ENCODE measurements around the gene RABGAP1L. TPM values are rescaled to one million over a fixed set of nuclear protein-coding genes. Genes with fewer than 3 reads are reported as not detected.
A peak's percentile ranks its signal among the peaks of the same experiment; 100 is the strongest.
"Not testable (repeated sequence)": the region's sequence is repeated elsewhere in the genome, so short reads cannot be mapped to it uniquely, and the experiment has no call there.

Gene RABGAP1L
- total RNA-seq, 4 donors from 2014 or later = 170 to 282 (median 182) TPM

DNA sequence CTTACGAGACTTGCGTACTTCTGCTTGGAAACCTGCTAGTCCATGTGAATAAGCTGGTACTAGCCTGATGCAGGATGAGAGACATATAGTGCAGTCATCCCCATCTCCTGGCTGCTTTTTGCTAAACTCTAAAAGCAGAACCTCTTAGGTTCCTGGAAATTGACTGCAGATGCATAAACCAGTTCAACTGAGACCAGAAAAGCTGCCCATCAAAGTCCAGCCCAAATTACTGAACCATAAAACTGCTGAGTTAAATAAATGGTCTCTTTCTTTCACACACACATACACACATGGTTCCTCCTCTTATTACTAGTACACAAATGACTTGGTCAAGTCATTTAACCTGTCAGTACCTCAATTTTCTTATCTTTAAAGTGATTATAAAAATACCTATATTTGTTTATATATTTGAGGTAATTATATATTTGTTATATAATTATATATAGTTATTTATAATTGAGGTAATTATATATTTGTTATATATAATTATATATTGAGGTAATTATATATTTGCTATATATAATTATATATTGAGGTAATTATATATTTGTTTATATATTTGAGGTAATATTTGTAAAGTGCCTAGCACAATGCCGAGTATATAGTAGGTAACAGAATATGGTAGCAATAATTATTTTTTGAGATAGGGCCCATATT is 25.2 kb upstream of the RABGAP1L start:
- Histone ChIP-seq H3K4me1 (no peaks in the 10 kb centered on the region), H3K4me3 (no peak overlapping the region), H3K27me3 (no peaks in the 10 kb centered on the region), H3K36me3 (no peaks in the 10 kb centered on the region), H3K9me3 (no peaks in the 10 kb centered on the region), H3K27ac (no peak overlapping the region)
- TF ChIP-seq, protein P1, sequence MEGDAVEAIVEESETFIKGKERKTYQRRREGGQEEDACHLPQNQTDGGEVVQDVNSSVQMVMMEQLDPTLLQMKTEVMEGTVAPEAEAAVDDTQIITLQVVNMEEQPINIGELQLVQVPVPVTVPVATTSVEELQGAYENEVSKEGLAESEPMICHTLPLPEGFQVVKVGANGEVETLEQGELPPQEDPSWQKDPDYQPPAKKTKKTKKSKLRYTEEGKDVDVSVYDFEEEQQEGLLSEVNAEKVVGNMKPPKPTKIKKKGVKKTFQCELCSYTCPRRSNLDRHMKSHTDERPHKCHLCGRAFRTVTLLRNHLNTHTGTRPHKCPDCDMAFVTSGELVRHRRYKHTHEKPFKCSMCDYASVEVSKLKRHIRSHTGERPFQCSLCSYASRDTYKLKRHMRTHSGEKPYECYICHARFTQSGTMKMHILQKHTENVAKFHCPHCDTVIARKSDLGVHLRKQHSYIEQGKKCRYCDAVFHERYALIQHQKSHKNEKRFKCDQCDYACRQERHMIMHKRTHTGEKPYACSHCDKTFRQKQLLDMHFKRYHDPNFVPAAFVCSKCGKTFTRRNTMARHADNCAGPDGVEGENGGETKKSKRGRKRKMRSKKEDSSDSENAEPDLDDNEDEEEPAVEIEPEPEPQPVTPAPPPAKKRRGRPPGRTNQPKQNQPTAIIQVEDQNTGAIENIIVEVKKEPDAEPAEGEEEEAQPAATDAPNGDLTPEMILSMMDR (IDR thresholded peaks at IDR 0.05) = no peak
- TF ChIP-seq POLR2A (IDR thresholded peaks at IDR 0.05) = no peak
- no peak for DNase-seq

DNA sequence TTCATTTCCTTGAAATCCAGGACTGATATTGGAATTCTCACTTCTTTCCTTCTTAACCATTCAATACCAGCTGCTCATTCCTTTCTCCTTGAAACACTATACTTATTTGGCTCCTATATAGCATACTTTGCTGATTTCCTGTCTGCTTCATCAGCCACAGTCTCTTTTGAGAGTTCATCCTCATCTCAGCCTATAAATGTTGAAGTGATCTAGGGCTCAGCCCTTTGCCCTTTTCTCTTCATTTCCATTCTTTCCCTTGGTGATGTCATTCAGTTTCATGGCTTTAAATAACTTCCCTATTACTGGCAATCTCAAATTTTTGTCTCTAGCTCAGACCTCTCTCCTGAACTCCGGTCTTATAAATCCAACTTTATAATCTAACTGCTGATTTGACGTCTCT is 24.1 kb upstream of the RABGAP1L start:
- Histone ChIP-seq H3K4me1 (no peaks in the 10 kb centered on the region), H3K27ac (no peak overlapping the region), H3K27me3 (no peaks in the 10 kb centered on the region), H3K36me3 (no peaks in the 10 kb centered on the region), H3K9me3 (no peaks in the 10 kb centered on the region), H3K4me3 (no peak overlapping the region)
- TF ChIP-seq, protein P1 (IDR thresholded peaks at IDR 0.05) = no peak
- TF ChIP-seq POLR2A (IDR thresholded peaks at IDR 0.05) = no peak
- DNase-seq = no peak

DNA sequence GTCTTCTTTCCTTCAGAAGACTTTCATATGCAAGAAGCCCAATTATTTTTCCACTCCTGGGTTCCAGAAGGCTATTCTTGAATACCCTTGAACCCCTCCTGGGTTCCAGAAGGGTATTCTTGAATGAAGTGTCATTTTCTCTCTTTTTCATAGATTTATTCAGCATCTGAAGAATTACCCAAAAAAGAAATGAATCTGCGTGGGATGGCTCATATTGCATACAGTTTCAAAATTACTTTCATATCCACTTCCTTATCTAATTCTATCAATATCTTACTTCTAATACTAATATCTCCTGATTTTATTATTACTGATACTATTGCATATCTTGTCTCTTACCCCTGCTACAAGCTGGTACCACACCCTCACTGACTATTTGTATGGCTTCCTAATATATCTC is 22.6 kb upstream of the RABGAP1L start:
- no peaks in the 10 kb centered on the region for H3K27me3 ChIP-seq
- no peak for DNase-seq
- no peaks in the 10 kb centered on the region for H3K9me3 ChIP-seq
- TF ChIP-seq POLR2A (IDR thresholded peaks at IDR 0.05) = no peak
- TF ChIP-seq, protein P1 (IDR thresholded peaks at IDR 0.05) = no peak
- no peaks in the 10 kb centered on the region for H3K4me1 ChIP-seq
- no peak overlapping the region for H3K27ac ChIP-seq
- no peak overlapping the region for H3K4me3 ChIP-seq
- H3K36me3 ChIP-seq = no peaks in the 10 kb centered on the region

DNA sequence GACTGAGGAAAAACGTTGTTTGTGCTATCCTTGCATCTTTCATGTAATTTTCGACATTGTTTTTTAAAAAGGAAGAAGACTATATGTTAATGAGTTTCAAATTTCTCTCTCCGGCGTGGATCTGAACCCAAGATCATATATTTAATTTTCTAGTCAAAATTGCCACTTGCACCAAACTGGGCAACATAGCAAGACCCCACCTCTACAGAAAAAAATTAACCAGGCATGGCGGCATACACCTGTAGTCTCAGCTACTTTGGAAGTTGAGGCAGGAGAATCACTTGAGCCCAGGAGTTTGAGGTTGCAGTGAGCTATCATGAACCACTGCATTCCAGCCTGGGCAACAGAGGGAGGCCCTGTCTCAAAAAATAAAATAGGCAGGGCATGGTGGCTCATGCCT is 16.5 kb upstream of the RABGAP1L start:
- Histone ChIP-seq H3K27me3 (no peaks in the 10 kb centered on the region), H3K4me1 (no peaks in the 10 kb centered on the region), H3K4me3 (no peak overlapping the region), H3K36me3 (no peaks in the 10 kb centered on the region), H3K9me3 (no peaks in the 10 kb centered on the region), H3K27ac (no peak overlapping the region)
- TF ChIP-seq, protein P1 (IDR thresholded peaks at IDR 0.05) = no peak
- TF ChIP-seq POLR2A (IDR thresholded peaks at IDR 0.05) = no peak
- no peak for DNase-seq

GRCh38 chr1:174143727-174144396 is 15.5 kb upstream of the RABGAP1L start:
- H3K27me3 ChIP-seq, H3K4me1 ChIP-seq, H3K36me3 ChIP-seq, H3K27ac ChIP-seq, H3K9me3 ChIP-seq, H3K4me3 ChIP-seq: not testable (repeated sequence)
- peak in 1 of 3 donors; percentile 58 for DNase-seq

DNA sequence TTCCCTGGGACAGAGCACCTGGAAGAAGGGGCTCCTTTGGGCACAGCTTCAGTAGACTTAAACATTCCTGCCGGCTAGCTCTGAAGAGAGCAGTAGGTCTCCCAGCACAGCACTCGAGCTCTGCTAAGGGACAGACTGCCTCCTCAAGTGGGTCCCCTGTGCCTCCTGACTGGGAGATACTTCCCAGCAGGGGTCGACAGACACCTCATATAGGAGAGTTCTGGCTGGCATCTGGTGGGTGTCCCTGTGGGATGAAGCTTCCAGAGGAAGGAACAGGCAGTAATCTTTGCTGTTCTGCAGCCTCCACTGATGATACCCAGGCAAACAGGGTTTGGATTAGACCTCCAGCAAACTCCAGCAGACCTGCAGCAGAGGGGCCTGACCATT is 14.9 kb upstream of the RABGAP1L start:
- H3K9me3 ChIP-seq, H3K27ac ChIP-seq, H3K27me3 ChIP-seq, H3K4me3 ChIP-seq, DNase-seq, H3K4me1 ChIP-seq, H3K36me3 ChIP-seq: not testable (repeated sequence)

Data from Peyer's patch (tissue), 4 donors.